GM12865 (cell line): ENCODE measurements around the gene MMAB.

Source experiments
- DNase-seq: peaks from one replicate; pipeline ENCODE4 v3.0.0; 2010; ENCODE audit warnings: low read depth
- H3K4me3 ChIP-seq: 2 replicates; pipeline ENCODE4 v1.5.1; 2011; ENCODE audit warnings: mild to moderate bottlenecking, low read depth, low read length, control low read depth
- CTCF ChIP-seq: IDR thresholded peaks from 2 replicates; pipeline ENCODE4 v1.5.1; 2011; ENCODE audit warnings: low read length, control low read depth, low read depth, inconsistent platforms; ENCODE audit not compliant: insufficient read depth; ENCODE audit errors: missing control alignments

The MMAB gene

GRCh38 chr12:109513051-109513450, 60.3 kb downstream of the MMAB start:
- H3K4me3 ChIP-seq: no peak overlapping the region
- TF ChIP-seq CTCF: no peak
- no peak for DNase-seq

- no peak for DNase-seq
- H3K4me3 ChIP-seq: no peak overlapping the region
- no peak for TF ChIP-seq CTCF
These were observed 60.7 kb downstream of the MMAB start for GRCh38 chr12:109512608-109513007.

- DNase-seq: no peak
- no peak for TF ChIP-seq CTCF
- H3K4me3 ChIP-seq: no peak overlapping the region
These were observed 63.1 kb downstream of the MMAB start for GRCh38 chr12:109510196-109510595.

GRCh38 chr12:109504068-109504467, 69.2 kb downstream of the MMAB start:
- DNase-seq: no peak
- no peak overlapping the region for H3K4me3 ChIP-seq
- TF ChIP-seq CTCF: no peak
